ENCODE results near the gene PRPH. TPM values are rescaled to one million over a fixed set of nuclear protein-coding genes. Genes with fewer than 3 reads are reported as not detected.
"Not testable (repeated sequence)": the region's sequence is repeated elsewhere in the genome, so short reads cannot be mapped to it uniquely, and the experiment has no call there.

PRPH gene
- polyA plus RNA-seq, 3 donors, result 0.32 to 0.43 (median 0.34) TPM

GRCh38 chr12:49294804-49295081 lies 204 bp upstream of the PRPH start:
- no peak for DNase-seq (ENCODE audit: extremely low read depth in 1 of 11, low read depth in 9 of 11, low spot score in 4 of 11)

- DNase-seq (ENCODE audit: extremely low read depth in 1 of 11, low read depth in 9 of 11, low spot score in 4 of 11), result no peak
These were observed 1.3 kb downstream of the PRPH start for GRCh38 chr12:49296034-49296835.

GRCh38 chr12:49296836-49297694 lies 2.1 kb downstream of the PRPH start:
- no peak for DNase-seq (ENCODE audit: extremely low read depth in 1 of 11, low read depth in 9 of 11, low spot score in 4 of 11)

GRCh38 chr12:49297695-49298060 lies 2.7 kb downstream of the PRPH start:
- DNase-seq (ENCODE audit: extremely low read depth in 1 of 11, low read depth in 9 of 11, low spot score in 4 of 11), result no peak

GRCh38 chr12:49298160-49298559 lies 3.2 kb downstream of the PRPH start:
- DNase-seq (ENCODE audit: extremely low read depth in 1 of 11, low read depth in 9 of 11, low spot score in 4 of 11), result no peak

GRCh38 chr12:49301760-49302159 lies 6.8 kb downstream of the PRPH start:
- no peak for DNase-seq (ENCODE audit: extremely low read depth in 1 of 11, low read depth in 9 of 11, low spot score in 4 of 11)

- no peak for DNase-seq (ENCODE audit: extremely low read depth in 1 of 11, low read depth in 9 of 11, low spot score in 4 of 11)
These were observed 9.2 kb downstream of the PRPH start for GRCh38 chr12:49304161-49304560.

- DNase-seq (ENCODE audit: extremely low read depth in 1 of 11, low read depth in 9 of 11, low spot score in 4 of 11), result no peak
These were observed 11.0 kb downstream of the PRPH start for GRCh38 chr12:49305762-49306510.

GRCh38 chr12:49309386-49309785 lies 14.4 kb downstream of the PRPH start:
- DNase-seq (ENCODE audit: extremely low read depth in 1 of 11, low read depth in 9 of 11, low spot score in 4 of 11), result no peak

GRCh38 chr12:49310451-49311000 lies 15.6 kb downstream of the PRPH start:
- DNase-seq (ENCODE audit: extremely low read depth in 1 of 11, low read depth in 9 of 11, low spot score in 4 of 11), result not testable (repeated sequence)

- no peak for DNase-seq (ENCODE audit: extremely low read depth in 1 of 11, low read depth in 9 of 11, low spot score in 4 of 11)
These were observed 19.9 kb downstream of the PRPH start for GRCh38 chr12:49314811-49315210.

- DNase-seq (ENCODE audit: extremely low read depth in 1 of 11, low read depth in 9 of 11, low spot score in 4 of 11), result not testable (repeated sequence)
These were observed 22.2 kb downstream of the PRPH start for GRCh38 chr12:49317118-49317517.

- DNase-seq (ENCODE audit: extremely low read depth in 1 of 11, low read depth in 9 of 11, low spot score in 4 of 11), result not testable (repeated sequence)
These were observed 25.6 kb downstream of the PRPH start for GRCh38 chr12:49320411-49321103.

- no peak for DNase-seq (ENCODE audit: extremely low read depth in 1 of 11, low read depth in 9 of 11, low spot score in 4 of 11)
These were observed 27.4 kb downstream of the PRPH start for GRCh38 chr12:49322367-49322707.

GRCh38 chr12:49322708-49323523 lies 28.0 kb downstream of the PRPH start, which contains the start of gene TROAP:
TSS of gene TROAP (plus strand) at chr12:49323255. CDS start at chr12:49323609, 354 bp downstream.
- peak; percentile 95 to 99 (median 97) for DNase-seq (ENCODE audit: extremely low read depth in 1 of 11, low read depth in 9 of 11, low spot score in 4 of 11)

- DNase-seq (ENCODE audit: extremely low read depth in 1 of 11, low read depth in 9 of 11, low spot score in 4 of 11), result no peak
These were observed 28.7 kb downstream of the PRPH start for GRCh38 chr12:49323524-49324097.

GRCh38 chr12:49325606-49326005 lies 30.7 kb downstream of the PRPH start:
- DNase-seq (ENCODE audit: extremely low read depth in 1 of 11, low read depth in 9 of 11, low spot score in 4 of 11), result no peak

GRCh38 chr12:49327368-49327767 lies 32.4 kb downstream of the PRPH start:
- no peak for DNase-seq (ENCODE audit: extremely low read depth in 1 of 11, low read depth in 9 of 11, low spot score in 4 of 11)

Measured in renal cortex interstitium (tissue), 11 donors.